GM18907 (cell line): ENCODE data around the gene DMWD.
"Not testable (repeated sequence)": the region's sequence is repeated elsewhere in the genome, so short reads cannot be mapped to it uniquely, and the experiment has no call there.

Source experiments
- ATAC-seq: cut with Tn5 transposase; IDR thresholded peaks from one replicate; pipeline ENCODE4 v1.9.1; 2021; ENCODE audit warnings: mild to moderate bottlenecking, moderate library complexity; ENCODE audit not compliant: unreplicated experiment

DMWD gene

GRCh38 chr19:45757695-45758094, 35.0 kb downstream of the DMWD start:
- ATAC-seq = no peak

- ATAC-seq = no peak
Observed at GRCh38 chr19:45754323-45754722, 38.3 kb downstream of the DMWD start.

- no peak for ATAC-seq
Observed at GRCh38 chr19:45753548-45753947, 39.1 kb downstream of the DMWD start.

- ATAC-seq = no peak
Observed at GRCh38 chr19:45752639-45753038, 40.0 kb downstream of the DMWD start.

- not testable (repeated sequence) for ATAC-seq
Observed at GRCh38 chr19:45751483-45751882, 41.2 kb downstream of the DMWD start.

- no peak for ATAC-seq
Observed at GRCh38 chr19:45747513-45747912, 45.1 kb downstream of the DMWD start.

GRCh38 chr19:45746866-45747265, 45.8 kb downstream of the DMWD start:
- ATAC-seq = no peak

- no peak for ATAC-seq
Observed at GRCh38 chr19:45745606-45746005, 47.0 kb downstream of the DMWD start.

GRCh38 chr19:45742969-45743368, 49.7 kb downstream of the DMWD start:
- ATAC-seq = no peak

- no peak for ATAC-seq
Observed at GRCh38 chr19:45739498-45740439, 52.9 kb downstream of the DMWD start.

GRCh38 chr19:45733160-45733810, 59.4 kb downstream of the DMWD start, which contains the start of gene MEIOSIN:
Gene MEIOSIN (plus strand): TSS chr19:45733439. CDS start chr19:45735377, 1,938 bp downstream.
- ATAC-seq = no peak
